ES-I3 (cell line): ENCODE measurements around the gene MTIF2.
"Not testable (repeated sequence)": the region's sequence is repeated elsewhere in the genome, so short reads cannot be mapped to it uniquely, and the experiment has no call there.

ENCODE experiments used
- H3K36me3 ChIP-seq: 2 replicates; pipeline ENCODE4 v1.6.1; 2013; ENCODE audit warnings: mild to moderate bottlenecking, low read length, control low read depth, moderate library complexity; ENCODE audit not compliant: insufficient read depth
- H3K4me1 ChIP-seq: 2 replicates; pipeline ENCODE4 v1.6.1; 2013; ENCODE audit warnings: mild to moderate bottlenecking, control low read depth, low read length; ENCODE audit not compliant: insufficient read depth
- H3K9ac ChIP-seq: 2 replicates; pipeline ENCODE4 v1.6.1; 2013; ENCODE audit warnings: low read depth, mild to moderate bottlenecking, low read length, moderate library complexity
- H3K9me3 ChIP-seq: 2 replicates; pipeline ENCODE4 v1.6.1; 2013; ENCODE audit warnings: mild to moderate bottlenecking, low read length, moderate library complexity; ENCODE audit not compliant: control insufficient read depth, insufficient read depth

Gene MTIF2

GRCh38 chr2:55232084-55232862, 36.8 kb downstream of the MTIF2 start, which contains the start of the genes CLHC1 and RPS27A:
CLHC1 (minus strand) TSS chr2:55232293; CDS start chr2:55222411, 9,882 bp downstream.
RPS27A (plus strand) TSS chr2:55232688; CDS start chr2:55232825, 137 bp downstream.
- Histone ChIP-seq H3K9me3 (no peaks in the 10 kb centered on the region), H3K9ac (peak within 1 kb of the TSS; percentile 95), H3K36me3 (peaks cover 25% of the 10 kb centered on the region), H3K4me1 (no peaks in the 10 kb centered on the region)

- peaks cover 25% of the 10 kb centered on the region for H3K36me3 ChIP-seq
- peak overlapping the region; percentile 95 for H3K9ac ChIP-seq
- no peaks in the 10 kb centered on the region for H3K9me3 ChIP-seq
- H3K4me1 ChIP-seq = no peaks in the 10 kb centered on the region
Measured at GRCh38 chr2:55231546-55232083, 37.4 kb downstream of the MTIF2 start.

GRCh38 chr2:55230551-55230950, 38.5 kb downstream of the MTIF2 start:
- Histone ChIP-seq H3K36me3 (peaks cover 20% of the 10 kb centered on the region), H3K9me3 (no peaks in the 10 kb centered on the region), H3K9ac (no peak overlapping the region), H3K4me1 (peaks cover under 1% of the 10 kb centered on the region; the same call in 1 of the 2 replicates)

GRCh38 chr2:55229221-55229620, 39.8 kb downstream of the MTIF2 start:
- no peak overlapping the region for H3K9ac ChIP-seq
- peaks cover 9% of the 10 kb centered on the region for H3K4me1 ChIP-seq

GRCh38 chr2:55228226-55228563, 40.8 kb downstream of the MTIF2 start:
- peaks cover 9% of the 10 kb centered on the region for H3K4me1 ChIP-seq
- no peaks in the 10 kb centered on the region for H3K9me3 ChIP-seq
- H3K9ac ChIP-seq = no peak overlapping the region
- H3K36me3 ChIP-seq = peaks cover under 1% of the 10 kb centered on the region; the same call in 1 of the 2 replicates

More at GRCh38 chr2:55229221-55229620, 39.8 kb downstream of the MTIF2 start:
- Histone ChIP-seq H3K9me3 (no peaks in the 10 kb centered on the region), H3K36me3 (peaks cover 11% of the 10 kb centered on the region)

GRCh38 chr2:55227437-55228225, 41.4 kb downstream of the MTIF2 start:
- not testable (repeated sequence) for H3K4me1 ChIP-seq, H3K36me3 ChIP-seq, H3K9me3 ChIP-seq, H3K9ac ChIP-seq

GRCh38 chr2:55225481-55226020, 43.5 kb downstream of the MTIF2 start:
- peaks cover 9% of the 10 kb centered on the region for H3K4me1 ChIP-seq
- no peaks in the 10 kb centered on the region for H3K9me3 ChIP-seq
- H3K36me3 ChIP-seq = no peaks in the 10 kb centered on the region
- no peak overlapping the region; the same call in 1 of the 2 replicates for H3K9ac ChIP-seq

GRCh38 chr2:55224761-55225261, 44.2 kb downstream of the MTIF2 start:
- H3K9me3 ChIP-seq = no peaks in the 10 kb centered on the region
- peaks cover 9% of the 10 kb centered on the region for H3K4me1 ChIP-seq
- no peak overlapping the region for H3K9ac ChIP-seq
- H3K36me3 ChIP-seq = no peaks in the 10 kb centered on the region

- Histone ChIP-seq H3K9me3 (no peaks in the 10 kb centered on the region), H3K36me3 (no peaks in the 10 kb centered on the region), H3K9ac (peak overlapping the region; percentile 96; the same call in 1 of the 2 replicates), H3K4me1 (peaks cover 9% of the 10 kb centered on the region)
Measured at GRCh38 chr2:55223958-55224760, 44.9 kb downstream of the MTIF2 start.

GRCh38 chr2:55213822-55214221, 55.2 kb downstream of the MTIF2 start:
- Histone ChIP-seq H3K9me3 (no peaks in the 10 kb centered on the region), H3K36me3 (no peaks in the 10 kb centered on the region), H3K4me1 (peaks cover 5% of the 10 kb centered on the region; the same call in 1 of the 2 replicates), H3K9ac (no peak overlapping the region)

GRCh38 chr2:55204950-55205349, 64.1 kb downstream of the MTIF2 start:
- H3K9ac ChIP-seq = no peak overlapping the region
- peaks cover 3% of the 10 kb centered on the region; the same call in 1 of the 2 replicates for H3K36me3 ChIP-seq
- no peaks in the 10 kb centered on the region for H3K9me3 ChIP-seq
- H3K4me1 ChIP-seq = no peaks in the 10 kb centered on the region

- peaks cover 3% of the 10 kb centered on the region; the same call in 1 of the 2 replicates for H3K36me3 ChIP-seq
- no peaks in the 10 kb centered on the region for H3K4me1 ChIP-seq
- H3K9ac ChIP-seq = no peak overlapping the region
- H3K9me3 ChIP-seq = no peaks in the 10 kb centered on the region; the same call in 1 of the 2 replicates
Measured at GRCh38 chr2:55204536-55204935, 64.5 kb downstream of the MTIF2 start.

- H3K36me3 ChIP-seq = peaks cover 3% of the 10 kb centered on the region; the same call in 1 of the 2 replicates
- no peaks in the 10 kb centered on the region for H3K4me1 ChIP-seq
- H3K9ac ChIP-seq = no peak overlapping the region
- no peaks in the 10 kb centered on the region; the same call in 1 of the 2 replicates for H3K9me3 ChIP-seq
Measured at GRCh38 chr2:55200416-55200815, 68.6 kb downstream of the MTIF2 start.
